ENCODE results near the gene PDCD11.

PDCD11 gene

GRCh38 chr10:103394180-103394579 is 2.2 kb upstream of the PDCD11 start:
- no peak for DNase-seq
- Histone ChIP-seq H3K27ac (no peak overlapping the region), H3K4me3 (ENCODE audit: low read depth, low read length) (no peak overlapping the region), H3K27me3 (ENCODE audit: insufficient read depth, low read depth, severe bottlenecking) (no peaks in the 10 kb centered on the region), H3K36me3 (peaks cover 56% of the 10 kb centered on the region), H3K9me3 (ENCODE audit: severe bottlenecking) (no peaks in the 10 kb centered on the region)
- no peak for TF ChIP-seq CTCF (IDR thresholded peaks at IDR 0.05; ENCODE audit: low read depth, low read length)

GRCh38 chr10:103395754-103396066 is 716 bp upstream of the PDCD11 start:
- no peak for DNase-seq
- Histone ChIP-seq H3K27ac (peak overlapping the region; percentile 87), H3K36me3 (peaks cover 53% of the 10 kb centered on the region), H3K9me3 (ENCODE audit: severe bottlenecking) (no peaks in the 10 kb centered on the region), H3K4me3 (ENCODE audit: low read depth, low read length) (peak overlapping the region; percentile 90), H3K27me3 (ENCODE audit: insufficient read depth, low read depth, severe bottlenecking) (no peaks in the 10 kb centered on the region)
- no peak for TF ChIP-seq CTCF (IDR thresholded peaks at IDR 0.05; ENCODE audit: low read depth, low read length)

DNA sequence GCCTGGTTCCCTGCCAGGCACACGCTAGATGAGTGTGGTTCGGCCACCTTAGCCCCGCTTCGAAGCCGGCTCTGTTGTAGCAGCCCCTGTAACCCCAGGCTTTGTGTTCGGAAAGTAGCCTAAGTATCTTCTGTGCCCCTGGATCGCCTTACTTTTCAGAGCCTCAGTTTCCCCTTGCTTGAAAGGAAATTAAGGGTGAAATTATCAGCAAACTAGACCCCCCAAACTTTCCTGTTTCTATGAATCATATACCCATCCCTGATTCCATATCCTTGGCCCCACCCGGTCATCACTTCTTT is 312 bp downstream of the PDCD11 start:
- DNase-seq, result no peak
- H3K9me3 ChIP-seq (ENCODE audit: severe bottlenecking), result no peaks in the 10 kb centered on the region
- H3K4me3 ChIP-seq (ENCODE audit: low read depth, low read length), result peak overlapping the region; percentile 90
- H3K27me3 ChIP-seq (ENCODE audit: insufficient read depth, low read depth, severe bottlenecking), result no peaks in the 10 kb centered on the region
- H3K36me3 ChIP-seq, result peaks cover 52% of the 10 kb centered on the region
- no peak for TF ChIP-seq CTCF (IDR thresholded peaks at IDR 0.05; ENCODE audit: low read depth, low read length)
- H3K27ac ChIP-seq, result peak overlapping the region; percentile 72

DNA sequence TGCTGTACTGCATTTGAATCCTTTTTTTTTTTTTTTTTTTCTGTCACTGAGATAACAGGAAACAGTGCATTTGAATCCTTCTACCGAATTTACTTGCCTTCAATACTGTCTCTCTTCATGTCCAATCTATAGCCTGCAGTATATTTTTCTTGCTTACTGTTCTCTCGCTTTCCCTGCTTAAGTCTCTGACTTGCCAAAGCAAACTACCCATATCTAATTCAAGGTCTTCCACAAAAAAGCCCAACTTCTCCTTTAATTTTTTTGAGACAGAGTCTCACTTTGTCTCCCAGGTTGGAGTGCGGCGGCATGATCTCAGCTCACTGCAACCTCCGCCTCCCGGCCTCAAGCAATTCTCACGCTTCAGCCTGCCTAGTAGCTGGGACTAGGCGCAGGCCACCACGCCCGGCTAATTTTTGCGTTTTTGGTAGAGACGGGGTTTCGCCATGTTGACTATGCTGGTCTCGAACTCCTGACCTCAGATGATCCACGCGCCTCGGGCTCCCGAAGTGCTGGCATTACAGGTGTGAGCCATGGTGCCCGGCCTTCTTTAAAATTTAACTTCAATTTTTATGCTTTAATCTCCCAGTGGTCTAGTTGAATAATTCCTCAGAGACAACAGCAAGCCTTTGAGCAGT is 882 bp downstream of the PDCD11 start:
- Histone ChIP-seq H3K27me3 (ENCODE audit: insufficient read depth, low read depth, severe bottlenecking) (no peaks in the 10 kb centered on the region), H3K4me3 (ENCODE audit: low read depth, low read length) (peak overlapping the region; percentile 90), H3K9me3 (ENCODE audit: severe bottlenecking) (no peaks in the 10 kb centered on the region), H3K27ac (peak overlapping the region; percentile 72), H3K36me3 (peaks cover 53% of the 10 kb centered on the region)
- no peak for DNase-seq
- no peak for TF ChIP-seq CTCF (IDR thresholded peaks at IDR 0.05; ENCODE audit: low read depth, low read length)

DNA sequence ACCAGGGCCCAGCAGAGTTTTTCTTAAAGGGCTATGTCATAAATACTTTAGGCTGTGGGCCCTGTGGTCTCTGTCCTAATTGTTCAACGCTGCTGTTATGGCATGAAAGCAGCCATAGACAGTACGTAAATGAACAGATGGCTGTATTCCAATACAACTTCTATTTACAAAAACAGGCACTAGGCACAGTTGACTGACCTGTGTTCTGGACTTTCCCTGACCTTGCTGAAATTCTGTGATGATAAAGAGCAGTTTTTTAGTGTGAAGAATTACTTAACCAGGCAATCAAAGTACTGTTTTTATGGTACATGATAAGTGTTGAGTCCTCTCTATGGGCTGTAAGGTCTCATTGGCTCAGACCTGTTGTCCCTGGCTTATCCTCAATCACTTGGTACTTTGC is 17.1 kb downstream of the PDCD11 start:
- peaks cover 95% of the 10 kb centered on the region for H3K36me3 ChIP-seq
- H3K4me3 ChIP-seq (ENCODE audit: low read depth, low read length), result no peak overlapping the region
- H3K27me3 ChIP-seq (ENCODE audit: insufficient read depth, low read depth, severe bottlenecking), result no peaks in the 10 kb centered on the region
- no peaks in the 10 kb centered on the region for H3K9me3 ChIP-seq (ENCODE audit: severe bottlenecking)
- DNase-seq, result no peak
- no peak overlapping the region; the same call in 1 of the 2 replicates for H3K27ac ChIP-seq
- no peak for TF ChIP-seq CTCF (IDR thresholded peaks at IDR 0.05; ENCODE audit: low read depth, low read length)

DNA sequence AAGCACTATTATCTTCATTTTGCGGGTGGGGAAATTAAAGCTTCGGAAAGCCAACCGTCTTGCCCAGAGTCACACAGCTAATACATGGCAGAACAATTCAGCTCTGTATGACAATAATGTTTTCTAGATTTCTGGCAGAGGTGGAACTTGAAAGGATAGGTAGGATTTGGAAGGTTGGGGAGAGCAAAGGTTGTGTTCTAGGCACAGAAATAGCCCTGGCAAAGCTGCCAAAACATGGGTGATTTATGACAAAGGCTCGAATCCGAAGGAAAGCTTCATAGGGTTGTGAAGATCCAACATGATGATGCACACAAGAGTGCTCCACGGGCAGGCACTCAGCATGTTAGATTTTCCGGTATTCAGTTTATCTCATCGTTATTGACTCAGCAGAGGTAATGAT is 19.2 kb downstream of the PDCD11 start:
- H3K9me3 ChIP-seq (ENCODE audit: severe bottlenecking), result no peaks in the 10 kb centered on the region
- H3K36me3 ChIP-seq, result peaks cover 96% of the 10 kb centered on the region
- no peak for DNase-seq
- peak overlapping the region; percentile 36; the same call in 1 of the 2 replicates for H3K27ac ChIP-seq
- no peaks in the 10 kb centered on the region for H3K27me3 ChIP-seq (ENCODE audit: insufficient read depth, low read depth, severe bottlenecking)
- no peak overlapping the region for H3K4me3 ChIP-seq (ENCODE audit: low read depth, low read length)
- no peak for TF ChIP-seq CTCF (IDR thresholded peaks at IDR 0.05; ENCODE audit: low read depth, low read length)

Data from WERI-Rb-1 (cell line).